ENCODE data around the gene GPRC5B.

GPRC5B gene

DNA sequence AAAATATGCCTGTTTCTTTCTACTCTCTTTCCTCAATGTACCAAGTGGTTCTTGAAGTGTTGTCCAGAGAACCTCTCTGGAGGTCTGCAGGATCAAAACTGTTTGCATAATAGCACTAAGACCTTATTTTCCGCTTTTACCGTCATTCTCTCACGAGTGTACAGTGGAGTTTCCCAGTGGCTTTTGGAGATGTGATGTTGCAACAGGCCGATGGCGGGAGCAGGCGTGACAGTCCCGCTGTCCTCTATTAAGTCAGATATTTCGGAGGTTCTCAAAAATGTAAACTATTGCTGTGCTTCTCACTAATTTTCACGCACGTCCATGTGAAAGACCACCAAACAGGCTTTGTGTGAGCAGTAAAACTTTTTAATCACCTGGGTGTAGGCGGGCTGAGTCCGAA is 8.3 kb upstream of the GPRC5B start:
- no peak overlapping the region for H3K27ac ChIP-seq
- H3K9me3 ChIP-seq (ENCODE audit: severe bottlenecking): peaks cover 3% of the 10 kb centered on the region
- H3K4me3 ChIP-seq (ENCODE audit: low read depth, low read length): no peak overlapping the region
- H3K27me3 ChIP-seq (ENCODE audit: insufficient read depth, low read depth, severe bottlenecking): peaks cover under 1% of the 10 kb centered on the region
- H3K36me3 ChIP-seq: no peaks in the 10 kb centered on the region
- no peak for DNase-seq
- TF ChIP-seq, protein P1, sequence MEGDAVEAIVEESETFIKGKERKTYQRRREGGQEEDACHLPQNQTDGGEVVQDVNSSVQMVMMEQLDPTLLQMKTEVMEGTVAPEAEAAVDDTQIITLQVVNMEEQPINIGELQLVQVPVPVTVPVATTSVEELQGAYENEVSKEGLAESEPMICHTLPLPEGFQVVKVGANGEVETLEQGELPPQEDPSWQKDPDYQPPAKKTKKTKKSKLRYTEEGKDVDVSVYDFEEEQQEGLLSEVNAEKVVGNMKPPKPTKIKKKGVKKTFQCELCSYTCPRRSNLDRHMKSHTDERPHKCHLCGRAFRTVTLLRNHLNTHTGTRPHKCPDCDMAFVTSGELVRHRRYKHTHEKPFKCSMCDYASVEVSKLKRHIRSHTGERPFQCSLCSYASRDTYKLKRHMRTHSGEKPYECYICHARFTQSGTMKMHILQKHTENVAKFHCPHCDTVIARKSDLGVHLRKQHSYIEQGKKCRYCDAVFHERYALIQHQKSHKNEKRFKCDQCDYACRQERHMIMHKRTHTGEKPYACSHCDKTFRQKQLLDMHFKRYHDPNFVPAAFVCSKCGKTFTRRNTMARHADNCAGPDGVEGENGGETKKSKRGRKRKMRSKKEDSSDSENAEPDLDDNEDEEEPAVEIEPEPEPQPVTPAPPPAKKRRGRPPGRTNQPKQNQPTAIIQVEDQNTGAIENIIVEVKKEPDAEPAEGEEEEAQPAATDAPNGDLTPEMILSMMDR (IDR thresholded peaks at IDR 0.05; ENCODE audit: low read depth, low read length): no peak

DNA sequence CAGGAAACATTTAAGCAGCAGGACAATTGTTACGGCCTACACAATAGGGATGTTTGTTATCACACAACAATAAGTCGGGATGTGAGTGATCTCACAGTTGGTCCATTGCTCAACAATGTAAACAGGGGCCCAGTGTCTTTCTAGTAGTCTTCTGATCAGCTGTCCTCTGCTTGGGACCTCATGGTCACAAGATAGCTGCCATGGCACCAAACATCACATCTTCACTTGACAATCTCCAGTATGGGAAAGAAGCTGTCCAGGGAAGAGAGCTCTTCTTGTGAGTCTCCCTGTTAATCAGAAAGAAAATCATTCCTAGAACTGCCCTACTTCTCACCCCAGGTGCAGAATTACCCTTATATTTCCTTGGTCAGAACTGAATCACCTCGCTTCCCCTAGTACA is 6.3 kb upstream of the GPRC5B start:
- no peak for DNase-seq
- TF ChIP-seq, protein P1 (IDR thresholded peaks at IDR 0.05; ENCODE audit: low read depth, low read length): no peak
- H3K36me3 ChIP-seq: no peaks in the 10 kb centered on the region
- no peaks in the 10 kb centered on the region for H3K27me3 ChIP-seq (ENCODE audit: insufficient read depth, low read depth, severe bottlenecking)
- peaks cover 3% of the 10 kb centered on the region for H3K9me3 ChIP-seq (ENCODE audit: severe bottlenecking)
- no peak overlapping the region for H3K27ac ChIP-seq
- no peak overlapping the region for H3K4me3 ChIP-seq (ENCODE audit: low read depth, low read length)

DNA sequence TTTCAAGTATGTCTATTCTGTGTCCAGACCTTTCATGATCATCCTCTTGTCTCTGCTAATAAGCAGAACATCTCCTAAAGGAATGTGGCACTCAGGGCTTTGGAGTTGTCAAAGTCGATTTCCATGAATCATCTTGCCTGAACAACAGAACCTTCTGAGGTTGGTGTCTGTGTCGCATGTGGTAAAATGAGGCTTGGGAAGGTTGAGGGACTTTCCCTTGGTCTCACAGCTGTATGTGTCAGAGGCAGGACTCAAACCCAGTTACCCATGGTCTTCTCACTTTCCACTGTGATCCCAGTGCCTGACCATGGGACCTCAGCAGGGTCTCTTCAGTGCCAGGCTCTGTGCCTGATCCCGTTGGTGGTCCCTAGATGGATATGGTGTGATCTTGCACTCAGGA is 4.2 kb upstream of the GPRC5B start:
- Histone ChIP-seq H3K9me3 (ENCODE audit: severe bottlenecking) (peaks cover 5% of the 10 kb centered on the region), H3K27ac (no peak overlapping the region), H3K36me3 (no peaks in the 10 kb centered on the region), H3K27me3 (ENCODE audit: insufficient read depth, low read depth, severe bottlenecking) (no peaks in the 10 kb centered on the region), H3K4me3 (ENCODE audit: low read depth, low read length) (no peak overlapping the region)
- TF ChIP-seq, protein P1 (IDR thresholded peaks at IDR 0.05; ENCODE audit: low read depth, low read length): no peak
- DNase-seq: no peak

DNA sequence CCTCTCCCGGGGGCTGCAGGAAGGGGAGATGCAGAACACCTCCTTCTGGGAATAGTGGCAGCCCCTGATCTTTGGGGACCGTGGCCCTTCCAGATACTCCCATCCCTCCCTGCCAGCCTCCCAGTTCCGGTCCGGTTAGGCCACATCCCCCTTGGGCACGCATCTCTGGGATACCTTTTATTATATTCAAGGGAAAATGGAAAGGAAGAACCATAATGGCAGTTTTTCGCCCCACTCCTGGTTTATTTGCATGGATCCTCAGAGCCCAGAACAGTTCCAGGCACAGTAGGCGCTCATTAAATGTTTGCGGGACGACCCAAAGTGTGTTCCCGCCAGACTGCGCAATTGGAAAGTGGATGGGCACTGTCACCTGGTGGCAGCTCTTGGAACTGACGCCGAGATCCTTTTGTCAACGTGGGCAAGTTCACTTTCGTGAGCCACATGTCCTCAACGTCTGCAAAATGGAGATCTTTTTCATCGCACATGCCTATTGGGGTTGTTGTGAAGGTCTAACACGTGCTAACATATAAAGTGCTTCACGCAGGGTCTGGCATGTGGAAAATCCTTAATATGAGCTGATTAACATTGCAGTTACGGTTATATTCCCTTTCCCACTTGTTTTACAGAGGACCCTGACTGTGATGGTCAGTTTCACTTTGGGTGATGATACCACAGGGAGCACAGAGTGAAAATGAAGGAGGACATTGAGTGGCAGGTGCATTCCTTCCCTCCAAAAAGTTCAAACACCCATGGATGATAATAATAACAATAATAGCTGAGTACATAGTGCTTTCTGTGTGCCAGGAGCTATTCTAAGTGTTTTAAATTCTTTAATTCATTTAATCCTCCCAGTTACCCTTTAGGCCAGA is 1.7 kb upstream of the GPRC5B start:
- peaks cover 5% of the 10 kb centered on the region for H3K9me3 ChIP-seq (ENCODE audit: severe bottlenecking)
- peak; percentile 73 for DNase-seq
- H3K27ac ChIP-seq: no peak overlapping the region
- H3K27me3 ChIP-seq (ENCODE audit: insufficient read depth, low read depth, severe bottlenecking): no peaks in the 10 kb centered on the region
- no peak overlapping the region for H3K4me3 ChIP-seq (ENCODE audit: low read depth, low read length)
- no peaks in the 10 kb centered on the region for H3K36me3 ChIP-seq
- TF ChIP-seq, protein P1 (IDR thresholded peaks at IDR 0.05; ENCODE audit: low read depth, low read length): peak; percentile 99

DNA sequence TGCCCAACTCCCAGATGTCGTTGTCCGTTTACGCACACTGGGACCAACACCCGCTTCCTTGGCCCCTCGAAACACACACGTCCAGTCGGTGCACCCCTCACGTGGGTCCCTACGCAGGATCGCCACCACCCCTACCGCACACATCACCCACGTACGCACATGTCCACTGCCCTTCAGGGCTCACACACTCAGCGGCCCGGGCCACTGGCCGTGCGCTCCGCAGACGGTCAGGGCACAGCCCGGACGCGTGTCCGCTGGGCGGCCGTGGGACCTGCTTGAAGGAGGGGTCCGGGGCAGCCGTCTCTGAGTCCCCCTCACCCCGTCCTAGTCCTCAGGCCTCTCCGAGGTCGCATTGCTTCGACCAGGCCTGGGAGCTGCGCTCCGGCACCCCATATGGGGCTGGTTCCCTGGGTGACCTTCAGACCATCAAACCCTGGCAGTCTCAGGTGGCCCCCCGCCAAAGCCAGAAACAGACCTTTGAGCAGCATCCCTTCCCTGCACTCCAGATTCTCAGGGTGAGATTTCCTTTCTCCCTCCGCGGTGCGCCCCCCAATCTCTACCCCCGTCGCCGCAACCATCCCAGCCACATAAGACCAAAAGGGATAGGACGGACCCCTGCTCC is 914 bp upstream of the GPRC5B start:
- Histone ChIP-seq H3K27ac (no peak overlapping the region), H3K4me3 (ENCODE audit: low read depth, low read length) (no peak overlapping the region), H3K9me3 (ENCODE audit: severe bottlenecking) (peaks cover 5% of the 10 kb centered on the region), H3K36me3 (no peaks in the 10 kb centered on the region), H3K27me3 (ENCODE audit: insufficient read depth, low read depth, severe bottlenecking) (no peaks in the 10 kb centered on the region)
- TF ChIP-seq, protein P1 (IDR thresholded peaks at IDR 0.05; ENCODE audit: low read depth, low read length): no peak
- no peak for DNase-seq

Data from WERI-Rb-1 (cell line).